Measurements from ENCODE around the gene CTNNB1.

Gene CTNNB1

GRCh38 chr3:41163421-41163820, 35.9 kb upstream of the CTNNB1 start:
- ChIA-PET POLR2A (no interaction called here), CTCF (no interaction called here)
- no peak for TF ChIP-seq CTCF (IDR thresholded peaks at IDR 0.05; ENCODE audit: control extremely low read depth, extremely low read depth, low read depth, missing control alignments)
- DNase-seq (ENCODE audit: extremely low spot score), result no peak

DNA sequence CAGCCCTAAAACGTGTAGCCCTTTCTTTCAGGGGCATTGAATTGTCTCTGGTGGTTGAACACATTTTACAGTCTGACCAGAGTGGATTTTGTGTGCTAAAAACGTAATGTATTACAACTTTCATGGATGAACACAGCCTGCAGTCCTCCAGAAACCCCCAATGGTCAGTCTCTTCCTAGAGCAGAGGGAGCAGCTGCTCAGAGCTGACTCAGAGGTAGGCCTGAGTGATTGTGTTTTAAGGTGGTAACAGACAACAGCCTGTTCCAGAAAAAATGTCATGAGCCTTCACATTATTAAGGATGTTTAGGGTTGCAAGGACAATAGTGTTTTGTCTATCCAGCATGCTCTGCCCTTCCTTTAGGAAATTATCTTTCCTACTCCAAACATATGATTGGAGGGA, 34.5 kb upstream of the CTNNB1 start:
- CTCF ChIA-PET, result no interaction called here
- TF ChIP-seq CTCF (IDR thresholded peaks at IDR 0.05; ENCODE audit: control extremely low read depth, extremely low read depth, low read depth, missing control alignments), result no peak
- POLR2A ChIA-PET, result no interaction called here
- no peak for DNase-seq (ENCODE audit: extremely low spot score)

DNA sequence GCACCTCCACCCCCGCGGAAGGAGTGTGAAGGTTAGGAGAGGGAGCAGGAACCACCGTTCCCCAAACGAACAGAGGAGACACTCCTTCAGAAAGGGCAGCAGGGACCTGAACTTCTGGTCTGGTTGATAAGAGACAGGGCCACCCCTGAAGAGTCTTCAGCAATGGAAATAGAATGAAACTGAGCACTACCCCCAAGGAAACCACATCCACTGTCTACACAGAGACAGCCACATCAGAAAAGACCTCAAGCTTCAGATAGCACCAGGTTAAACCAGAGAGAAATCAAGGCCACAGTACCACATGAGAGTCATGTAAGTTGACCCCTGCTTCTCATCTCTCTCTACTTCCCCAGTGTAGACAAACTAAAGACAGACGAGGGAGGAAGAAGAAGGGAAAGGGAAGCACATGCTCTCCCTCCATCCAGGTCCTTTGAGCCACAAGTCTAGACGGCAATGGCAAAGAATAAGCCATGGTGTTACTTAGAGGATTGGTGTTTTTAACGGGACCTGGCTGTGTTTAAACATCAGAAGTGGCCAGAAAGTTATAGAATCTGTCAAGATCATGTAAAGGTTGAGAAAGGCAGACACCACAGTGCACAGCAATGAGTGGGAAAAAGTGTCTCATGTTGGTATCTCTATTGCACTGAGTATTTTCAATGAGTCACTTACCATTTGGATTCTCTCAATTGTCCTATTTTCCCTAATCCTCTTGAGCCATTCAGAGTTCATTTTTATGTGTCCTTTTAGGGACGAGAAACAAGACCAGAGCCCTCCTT, 31.4 kb upstream of the CTNNB1 start:
- POLR2A ChIA-PET, result no interaction called here
- no peak for DNase-seq (ENCODE audit: extremely low spot score)
- CTCF ChIA-PET, result interaction anchor here (1.0 kb wide), 1 partner anchor 8 kb away, joined by 3 read pairs; no protein-coding TSS in a partner anchor
- TF ChIP-seq CTCF (IDR thresholded peaks at IDR 0.05; ENCODE audit: control extremely low read depth, extremely low read depth, low read depth, missing control alignments), result no peak

GRCh38 chr3:41169023-41169422, 30.3 kb upstream of the CTNNB1 start:
- POLR2A ChIA-PET, result no interaction called here
- CTCF ChIA-PET, result no interaction called here
- DNase-seq (ENCODE audit: extremely low spot score), result no peak
- TF ChIP-seq CTCF (IDR thresholded peaks at IDR 0.05; ENCODE audit: control extremely low read depth, extremely low read depth, low read depth, missing control alignments), result no peak

GRCh38 chr3:41173926-41174885, 25.1 kb upstream of the CTNNB1 start:
- no peak for TF ChIP-seq CTCF (IDR thresholded peaks at IDR 0.05; ENCODE audit: control extremely low read depth, extremely low read depth, low read depth, missing control alignments)
- POLR2A ChIA-PET, result no interaction called here
- CTCF ChIA-PET, result interaction anchor here (2.7 kb wide), 1 partner anchor 16 kb away, joined by 7 read pairs; no protein-coding TSS in a partner anchor
- DNase-seq (ENCODE audit: extremely low spot score), result no peak

DNA sequence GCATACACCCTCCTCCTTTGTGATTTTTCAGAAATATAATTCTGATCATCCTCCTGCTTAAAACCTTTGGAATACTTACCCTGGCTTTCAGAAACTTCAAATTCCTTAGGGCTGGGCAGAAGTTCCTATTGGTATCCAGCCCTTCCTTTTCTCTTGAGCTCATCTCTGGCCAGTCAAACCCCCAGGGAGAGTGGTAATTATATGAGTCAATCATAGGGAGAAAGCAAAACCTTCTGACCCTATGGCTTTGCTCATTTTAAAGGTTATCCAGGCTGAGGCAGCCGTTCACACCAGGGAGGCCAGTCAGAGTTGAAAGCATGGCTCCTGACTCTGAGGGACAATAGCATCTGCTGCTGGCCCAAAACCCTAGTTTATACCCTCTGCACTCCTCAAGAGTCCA, 23.9 kb upstream of the CTNNB1 start:
- TF ChIP-seq CTCF (IDR thresholded peaks at IDR 0.05; ENCODE audit: control extremely low read depth, extremely low read depth, low read depth, missing control alignments), result no peak
- ChIA-PET POLR2A (no interaction called here), CTCF (interaction anchor here (1.5 to 2.7 kb wide), 2 partner anchors 8 to 15 kb away, joined by 3 to 7 read pairs; no protein-coding TSS in a partner anchor)
- no peak for DNase-seq (ENCODE audit: extremely low spot score)

All from GM10248 (cell line).